Spleen (tissue), 13 donors: ENCODE measurements around the gene SORCS2. TPM values are rescaled to one million over a fixed set of nuclear protein-coding genes. Genes with fewer than 3 reads are reported as not detected.

Source experiments
- DNase-seq: peaks from one replicate; pipeline ENCODE4 v3.0.0-alpha.2; 2020
- H3K27ac ChIP-seq, 8 donors: fragments of 200-600 bp; sonication (generic) in 7 of 8; 1 replicate in 4 of 8; 2 replicates in 4 of 8; pipeline versions ENCODE4 v1.5.0 to v1.8.0; 2016 to 2021; ENCODE audit warnings: inconsistent platforms in 4 of 8, mild to moderate bottlenecking in 4 of 8, moderate library complexity in 1 of 8
- H3K27me3 ChIP-seq, 7 donors: fragments of 200-600 bp; sonication (generic) in 6 of 7; replicated peaks in 1 of 7; 1 replicate in 4 of 7; 2 replicates in 3 of 7; pipeline versions ENCODE4 v1.5.0 to v1.8.0; 2016 to 2021; ENCODE audit warnings: inconsistent platforms in 3 of 7, mild to moderate bottlenecking in 1 of 7
- H3K36me3 ChIP-seq, 6 donors: fragments of 200-600 bp; sonication (generic) in 5 of 6; 1 replicate in 4 of 6; 2 replicates in 2 of 6; pipeline versions ENCODE4 v1.5.0 to v1.8.0; 2016 to 2021; ENCODE audit warnings: inconsistent platforms in 2 of 6
- H3K4me1 ChIP-seq, 6 donors: fragments of 200-600 bp; sonication (generic) in 5 of 6; 1 replicate in 3 of 6; 2 replicates in 3 of 6; pipeline versions ENCODE4 v1.5.0 to v1.8.0; 2016 to 2021; ENCODE audit warnings: inconsistent platforms in 3 of 6
- H3K4me3 ChIP-seq, 8 donors: fragments of 200-600 bp; sonication (generic) in 7 of 8; 1 replicate in 4 of 8; 2 replicates in 4 of 8; pipeline versions ENCODE4 v1.5.0 to v1.8.0; 2016 to 2021; ENCODE audit warnings: inconsistent platforms in 4 of 8, mild to moderate bottlenecking in 4 of 8, moderate library complexity in 2 of 8
- H3K9me3 ChIP-seq, 8 donors: fragments of 200-600 bp; sonication (generic) in 7 of 8; 1 replicate in 4 of 8; 2 replicates in 4 of 8; pipeline versions ENCODE4 v1.5.0 to v1.8.0; 2016 to 2021; ENCODE audit warnings: inconsistent platforms in 4 of 8
- CTCF ChIP-seq, 11 experiments: fragments of 200-600 bp in 7 of 11; fragments of 450-650 bp in 4 of 11; sonication (generic) in 4 of 11; IDR thresholded peaks in 8 of 11; conservative IDR thresholded peaks in 3 of 11; 1 replicate in 7 of 11; 2 replicates in 4 of 11; pipeline versions ENCODE4 v1.4.0 to v1.8.0; 2016 to 2021; ENCODE audit warnings: antibody characterized with exemption in 11 of 11, inconsistent platforms in 4 of 11, mild to moderate bottlenecking in 1 of 11
- POLR2A ChIP-seq, 3 donors: fragments of 450-650 bp; IDR thresholded peaks; one replicate each; pipeline ENCODE4 v1.5.1; 2017; ENCODE audit warnings: antibody characterized with exemption in 3 of 3, mild to moderate bottlenecking in 1 of 3
- POLR2AphosphoS5 ChIP-seq, 3 donors: sonication (generic); formaldehyde crosslinking; IDR thresholded peaks; one replicate each; pipeline ENCODE4 v1.5.1; 2017; ENCODE audit warnings: antibody characterized with exemption in 3 of 3
- WGBS, 5 donors: extraction: QIAGEN DNeasy Blood & Tissue Kit in 3 of 5; methylation state at CpG; one replicate each; pipeline versions ENCODE4 v1.1.5 to v1.1.7; 2013 to 2018; 5-methylcytosine and 5-hydroxymethylcytosine counted together
- intact Hi-C: fragments of 100-400 bp; cut with DNase I; formaldehyde crosslinking; loops from one replicate; pipeline ENCODE4 v1.15.0; 2023; ENCODE audit warnings: low total_unique reads
- long read RNA-seq, 2 donors: transcript quantifications; one replicate each; lab custom pipeline, GENCODE V29; 2026
- polyA plus RNA-seq, 3 donors: library from polyadenylated mRNA; stranded (reverse); fragments of 200-250 nt; gene quantifications; one replicate each; pipeline ENCODE4 v1.2.1, GENCODE V29; 2013
- total RNA-seq, 7 donors: library from RNA; depleted of rRNA in 3 of 7; stranded (reverse); fragments of >200 nt in 3 of 7; fragmentation: NEBNext Ultra II Directional in 4 of 7; extraction: Animal tissue kit (Norgen Biotek cat#: 25700) in 4 of 7; gene quantifications; one replicate each; pipeline versions ENCODE4 v1.1.0 to v1.2.1, GENCODE V29; 2016 to 2021
- donor health status: healthy with polysubstance abuse.
- donor health status: DM: no; HTN: no; CAD: no; lungs with moderate emphysema.
- donor health status: DM: no; HTN: no; CAD: no.
- donor health status: Bipolar disorder and iron deficiency.
- donor health status: healthy.
- donor health status: DM: no; HTN: no; CAD: no.
- donor health status: DM: yes; HTN: yes; CAD: no.

The SORCS2 gene
- total RNA-seq (1 to 10 TPM in 1 of 7 donors, under 1 TPM in 6; 0.33 to 1.6 (median 0.61) TPM), polyA plus RNA-seq (under 1 TPM; 0.35 to 0.96 (median 0.52) TPM)
- long read RNA-seq, donor 1, result 0 reads
- long read RNA-seq, donor 2, result 0 reads

DNA sequence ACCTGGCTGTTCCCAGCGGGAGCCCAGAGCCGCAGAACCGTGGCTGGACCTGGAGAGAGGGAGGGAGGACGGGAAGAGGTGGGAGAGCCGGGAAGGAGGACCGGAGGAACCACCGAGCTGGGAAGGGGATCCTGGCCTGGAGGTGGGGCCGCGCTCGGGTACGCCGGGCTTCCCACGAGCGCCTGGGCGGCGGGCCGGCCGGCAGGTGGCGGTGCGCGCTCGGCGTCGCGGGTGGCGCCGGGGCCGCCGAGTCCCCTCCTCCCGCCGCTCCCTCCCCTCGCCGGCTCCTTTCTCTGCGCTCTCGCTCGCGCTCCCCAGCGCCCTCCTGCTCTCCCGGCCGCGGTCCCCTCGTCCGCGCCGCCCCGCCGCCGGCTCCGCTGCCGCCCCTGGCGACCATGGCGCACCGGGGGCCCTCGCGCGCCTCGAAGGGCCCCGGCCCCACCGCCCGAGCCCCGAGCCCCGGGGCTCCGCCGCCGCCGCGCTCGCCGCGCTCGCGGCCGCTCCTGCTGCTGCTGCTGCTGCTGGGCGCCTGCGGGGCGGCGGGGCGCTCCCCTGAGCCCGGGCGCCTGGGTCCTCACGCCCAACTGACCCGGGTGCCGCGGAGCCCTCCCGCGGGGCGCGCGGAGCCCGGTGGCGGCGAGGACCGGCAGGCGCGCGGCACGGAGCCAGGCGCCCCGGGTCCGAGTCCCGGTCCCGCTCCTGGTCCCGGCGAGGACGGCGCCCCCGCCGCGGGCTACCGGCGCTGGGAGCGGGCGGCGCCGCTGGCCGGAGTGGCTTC is at the start of gene SORCS2:
SORCS2 (plus strand) TSS at position 287 of the 778 bp plus-strand sequence.
- no peak for TF ChIP-seq POLR2A (IDR thresholded peaks at IDR 0.05)
- TF ChIP-seq CTCF (IDR thresholded peaks at IDR 0.05 in 8 of 11, conservative IDR thresholded peaks at IDR 0.05 in 3 of 11), result peak in 9 of 11 experiments; percentile 23 to 78 (median 70)
- Histone ChIP-seq H3K36me3 (no peaks in the 10 kb centered on the region), H3K4me3 (peak within 1 kb of the TSS in 2 of 8 donors; percentile 16 to 61), H3K27ac (no peak within 1 kb of the TSS), H3K4me1 (peaks cover 5 to 21% (median 13%) of the 10 kb centered on the region in 6 donors), H3K27me3 (peaks cover 0 to 100% (median 44%) of the 10 kb centered on the region in 7 donors), H3K9me3 (no peaks in the 10 kb centered on the region)
- 1 to 3% (median 2%) methylated on average over 42 to 116 of the region's 116 CpGs for WGBS, 5 donors
- intact Hi-C loops, result loop anchor here (5.0 kb wide), 2 partner anchors 525 to 610 kb away; no protein-coding TSS in a partner anchor
- DNase-seq, result peak; percentile 81

GRCh38 chr4:7144374-7145290 is 47.7 kb upstream of the SORCS2 start:
- 73 to 87% (median 79%) methylated on average over 15 to 17 of the region's 17 CpGs for WGBS, 5 donors
- no peak overlapping the region for H3K27ac ChIP-seq
- H3K4me1 ChIP-seq, result peaks cover 0 to 11% (median 2%) of the 10 kb centered on the region in 6 donors
- H3K4me3 ChIP-seq, result no peak overlapping the region
- TF ChIP-seq POLR2AphosphoS5 (IDR thresholded peaks at IDR 0.05) (no peak), CTCF (IDR thresholded peaks at IDR 0.05 in 8 of 11, conservative IDR thresholded peaks at IDR 0.05 in 3 of 11) (no peak), POLR2A (IDR thresholded peaks at IDR 0.05) (no peak)
- H3K36me3 ChIP-seq, result no peaks in the 10 kb centered on the region
- peaks cover 0 to 45% (median 0%) of the 10 kb centered on the region in 7 donors for H3K27me3 ChIP-seq
- no peaks in the 10 kb centered on the region for H3K9me3 ChIP-seq
- intact Hi-C loops, result no loop called here
- no peak for DNase-seq

DNA sequence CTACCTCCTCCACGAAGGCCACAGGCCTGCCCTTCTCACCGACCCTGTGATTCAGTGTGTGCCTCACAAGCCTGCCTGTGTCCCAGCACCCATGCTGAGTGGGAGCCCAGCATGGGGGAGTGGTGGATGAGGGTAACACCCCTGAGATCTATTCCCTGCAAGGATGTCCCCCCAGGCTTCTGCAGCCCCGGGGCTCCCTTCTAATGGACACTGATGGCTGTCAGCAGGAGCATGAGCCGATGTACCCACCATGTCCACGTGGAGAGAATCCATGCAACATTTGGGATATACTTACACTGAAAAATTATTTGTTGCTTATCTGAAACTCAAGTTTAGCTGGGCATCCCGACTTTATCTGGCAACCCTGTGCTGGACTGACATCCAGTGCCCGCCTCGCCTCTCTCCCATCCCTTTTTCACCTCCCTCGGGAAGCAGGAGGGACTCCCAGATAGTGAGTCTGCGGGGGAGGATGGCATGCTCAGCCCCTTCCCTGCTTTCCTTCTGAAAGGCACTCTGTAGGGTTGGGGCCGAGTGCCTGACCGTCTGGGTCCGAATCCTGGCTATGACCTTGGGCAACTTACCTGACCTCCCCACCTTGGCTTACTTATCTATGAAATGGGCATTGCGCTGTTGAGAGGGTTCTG is 46.9 kb upstream of the SORCS2 start:
- WGBS, 5 donors, result 76 to 82% (median 79%) methylated on average over 14 of the region's 14 CpGs
- peaks cover 0 to 47% (median 0%) of the 10 kb centered on the region in 7 donors for H3K27me3 ChIP-seq
- intact Hi-C loops, result no loop called here
- no peak overlapping the region for H3K4me3 ChIP-seq
- peaks cover 0 to 10% (median 2%) of the 10 kb centered on the region in 6 donors for H3K4me1 ChIP-seq
- H3K36me3 ChIP-seq, result no peaks in the 10 kb centered on the region
- no peak overlapping the region for H3K27ac ChIP-seq
- TF ChIP-seq POLR2AphosphoS5 (IDR thresholded peaks at IDR 0.05) (no peak), CTCF (IDR thresholded peaks at IDR 0.05 in 8 of 11, conservative IDR thresholded peaks at IDR 0.05 in 3 of 11) (no peak), POLR2A (IDR thresholded peaks at IDR 0.05) (no peak)
- DNase-seq, result no peak
- H3K9me3 ChIP-seq, result no peaks in the 10 kb centered on the region
